DND-41 (cell line): ENCODE measurements around the gene RBFOX2.

Source experiments
- ATAC-seq: fragments of 200-7000 bp; cut with Tn5 transposase; 3 replicates; pipeline ENCODE4 v1.9.1; 2021; ENCODE audit warnings: low read depth; ENCODE audit not compliant: insufficient read depth
- DNase-seq: peaks from one replicate; pipeline ENCODE4 v3.0.0-alpha.2; 2020
- H2AFZ ChIP-seq: 2 replicates; pipeline ENCODE4 v1.6.0; 2012; ENCODE audit warnings: low read depth, low read length
- H3K27ac ChIP-seq: 2 replicates; pipeline ENCODE4 v1.5.1; 2012; ENCODE audit warnings: low read length, inconsistent platforms
- H3K27me3 ChIP-seq: fragments of 200-600 bp; sonication (generic); 2 replicates; pipeline ENCODE4 v1.6.0; 2012; ENCODE audit warnings: low read length, mild to moderate bottlenecking, inconsistent platforms; ENCODE audit not compliant: insufficient read depth, poor library complexity
- H3K36me3 ChIP-seq: 2 replicates; pipeline ENCODE4 v1.5.1; 2012; ENCODE audit warnings: low read length, inconsistent platforms; ENCODE audit not compliant: insufficient read depth
- H3K4me1 ChIP-seq: 2 replicates; pipeline ENCODE4 v1.5.1; 2012; ENCODE audit warnings: mild to moderate bottlenecking, low read length; ENCODE audit not compliant: insufficient read depth
- H3K4me2 ChIP-seq: 2 replicates; pipeline ENCODE4 v1.6.0; 2012; ENCODE audit warnings: mild to moderate bottlenecking, moderate library complexity, low read length, inconsistent platforms; ENCODE audit not compliant: insufficient read depth
- H3K4me3 ChIP-seq, 2 experiments: fragments of 200-600 bp in 1 of 2; shearing (Covaris generic) in 1 of 2; 2 replicates each; pipeline ENCODE4 v1.5.1; 2012 to 2016; ENCODE audit warnings: inconsistent platforms in 2 of 2, low read length in 2 of 2, mild to moderate bottlenecking in 2 of 2, low read depth in 1 of 2, moderate library complexity in 1 of 2
- H3K79me2 ChIP-seq: 2 replicates; pipeline ENCODE4 v1.6.0; 2012; ENCODE audit warnings: low read length, inconsistent platforms; ENCODE audit not compliant: insufficient read depth
- H3K9ac ChIP-seq: 2 replicates; pipeline ENCODE4 v1.6.0; 2012; ENCODE audit warnings: low read depth, mild to moderate bottlenecking, inconsistent platforms, low read length, moderate library complexity
- H3K9me3 ChIP-seq: 2 replicates; pipeline ENCODE4 v1.5.1; 2012; ENCODE audit warnings: low read length, moderate library complexity, mild to moderate bottlenecking, inconsistent platforms; ENCODE audit not compliant: insufficient read depth, severe bottlenecking
- H4K20me1 ChIP-seq: 2 replicates; pipeline ENCODE4 v1.6.0; 2012; ENCODE audit warnings: low read length; ENCODE audit not compliant: insufficient read depth
- EZH2 ChIP-seq: IDR thresholded peaks from 3 replicates; pipeline ENCODE4 v1.6.1; 2012; ENCODE audit warnings: borderline replicate concordance, low read depth, mild to moderate bottlenecking, moderate library complexity, low read length, inconsistent platforms; ENCODE audit not compliant: severe bottlenecking
- TF ChIP-seq, protein P1 (sequence below): IDR thresholded peaks from 2 replicates; pipeline ENCODE4 v1.5.1; 2012; ENCODE audit warnings: borderline replicate concordance, low read length, moderate library complexity, mild to moderate bottlenecking; ENCODE audit not compliant: poor library complexity, severe bottlenecking; ENCODE audit errors: extremely low read depth

Gene RBFOX2

DNA sequence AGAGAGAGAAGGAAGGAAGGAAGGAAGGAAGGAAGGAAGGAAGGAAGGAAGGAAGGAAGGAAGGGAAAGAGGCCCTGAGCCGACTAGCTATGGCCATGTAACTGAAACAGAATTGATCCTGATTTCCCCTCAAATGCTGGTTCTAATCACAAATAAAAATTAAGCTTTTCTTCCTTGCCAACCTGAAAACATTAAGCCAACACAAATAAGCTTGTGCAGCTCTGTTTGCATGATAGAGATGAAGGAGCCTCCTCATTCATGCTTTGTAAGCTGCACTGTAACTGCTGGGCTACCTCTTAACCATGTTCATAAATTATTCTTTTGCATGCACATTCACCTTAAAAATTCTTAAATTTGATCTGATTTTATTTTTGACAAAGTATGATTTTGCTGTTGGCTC is 338.6 kb downstream of the RBFOX2 start:
- Histone ChIP-seq H2AFZ (no peak overlapping the region), H3K36me3 (no peaks in the 10 kb centered on the region), H3K9ac (no peak overlapping the region), H3K27ac (no peak overlapping the region), H4K20me1 (no peaks in the 10 kb centered on the region; the same call in 1 of the 2 replicates), H3K9me3 (no peaks in the 10 kb centered on the region), H3K27me3 (no peaks in the 10 kb centered on the region), H3K4me3 (no peak overlapping the region), H3K79me2 (no peaks in the 10 kb centered on the region), H3K4me2 (no peak overlapping the region), H3K4me1 (no peaks in the 10 kb centered on the region)
- no peak for ATAC-seq
- DNase-seq, result no peak
- TF ChIP-seq EZH2, result no peak
- TF ChIP-seq, protein P1, sequence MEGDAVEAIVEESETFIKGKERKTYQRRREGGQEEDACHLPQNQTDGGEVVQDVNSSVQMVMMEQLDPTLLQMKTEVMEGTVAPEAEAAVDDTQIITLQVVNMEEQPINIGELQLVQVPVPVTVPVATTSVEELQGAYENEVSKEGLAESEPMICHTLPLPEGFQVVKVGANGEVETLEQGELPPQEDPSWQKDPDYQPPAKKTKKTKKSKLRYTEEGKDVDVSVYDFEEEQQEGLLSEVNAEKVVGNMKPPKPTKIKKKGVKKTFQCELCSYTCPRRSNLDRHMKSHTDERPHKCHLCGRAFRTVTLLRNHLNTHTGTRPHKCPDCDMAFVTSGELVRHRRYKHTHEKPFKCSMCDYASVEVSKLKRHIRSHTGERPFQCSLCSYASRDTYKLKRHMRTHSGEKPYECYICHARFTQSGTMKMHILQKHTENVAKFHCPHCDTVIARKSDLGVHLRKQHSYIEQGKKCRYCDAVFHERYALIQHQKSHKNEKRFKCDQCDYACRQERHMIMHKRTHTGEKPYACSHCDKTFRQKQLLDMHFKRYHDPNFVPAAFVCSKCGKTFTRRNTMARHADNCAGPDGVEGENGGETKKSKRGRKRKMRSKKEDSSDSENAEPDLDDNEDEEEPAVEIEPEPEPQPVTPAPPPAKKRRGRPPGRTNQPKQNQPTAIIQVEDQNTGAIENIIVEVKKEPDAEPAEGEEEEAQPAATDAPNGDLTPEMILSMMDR, result no peak

- Histone ChIP-seq H3K27ac (no peak overlapping the region), H3K79me2 (no peaks in the 10 kb centered on the region), H4K20me1 (no peaks in the 10 kb centered on the region; the same call in 1 of the 2 replicates), H3K36me3 (no peaks in the 10 kb centered on the region), H2AFZ (no peak overlapping the region), H3K9me3 (no peaks in the 10 kb centered on the region), H3K4me2 (no peak overlapping the region), H3K27me3 (no peaks in the 10 kb centered on the region), H3K4me1 (no peaks in the 10 kb centered on the region), H3K9ac (no peak overlapping the region), H3K4me3 (no peak overlapping the region)
- TF ChIP-seq EZH2, result no peak
- TF ChIP-seq, protein P1, result no peak
- ATAC-seq, result no peak
- no peak for DNase-seq
Measured at GRCh38 chr22:35688913-35689675, 339.5 kb downstream of the RBFOX2 start.
